ENCODE measurements around the gene TMEM131. TPM values are rescaled to one million over a fixed set of nuclear protein-coding genes. Genes with fewer than 3 reads are reported as not detected.

The TMEM131 gene
- total RNA-seq, 2 donors from 2014 or later: 49.5 to 52.0 TPM

DNA sequence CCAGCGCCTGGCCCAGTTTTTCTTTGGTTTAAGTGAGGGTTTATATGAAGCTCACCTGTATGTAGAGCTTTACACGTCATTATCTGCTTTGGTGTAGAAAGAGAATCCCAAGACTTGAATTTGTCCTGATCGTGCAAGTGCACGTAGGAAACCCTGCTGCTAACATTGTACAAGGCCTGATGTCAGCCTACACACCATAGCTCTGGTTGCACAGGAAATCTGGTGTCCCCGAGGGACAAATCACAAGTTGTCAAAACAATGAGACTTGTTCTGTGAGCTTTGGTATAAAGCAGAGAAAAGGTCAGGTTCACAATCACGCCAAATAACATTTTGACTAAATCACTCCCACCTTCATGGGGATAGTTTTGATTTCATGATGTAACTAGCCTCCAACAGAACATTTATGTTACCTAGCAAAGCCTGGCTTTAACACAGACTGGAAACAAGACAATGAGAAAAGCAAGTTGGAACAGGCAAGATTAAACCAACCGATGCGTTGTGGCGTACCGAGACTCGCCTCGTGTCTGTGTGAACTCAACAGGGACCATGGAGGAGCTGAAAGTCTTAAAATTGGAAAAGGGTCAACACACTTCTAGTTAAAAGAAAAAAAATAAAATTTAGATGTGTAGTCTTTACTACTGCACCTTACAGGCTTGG is 240.9 kb downstream of the TMEM131 start:
- TF ChIP-seq, protein P1, sequence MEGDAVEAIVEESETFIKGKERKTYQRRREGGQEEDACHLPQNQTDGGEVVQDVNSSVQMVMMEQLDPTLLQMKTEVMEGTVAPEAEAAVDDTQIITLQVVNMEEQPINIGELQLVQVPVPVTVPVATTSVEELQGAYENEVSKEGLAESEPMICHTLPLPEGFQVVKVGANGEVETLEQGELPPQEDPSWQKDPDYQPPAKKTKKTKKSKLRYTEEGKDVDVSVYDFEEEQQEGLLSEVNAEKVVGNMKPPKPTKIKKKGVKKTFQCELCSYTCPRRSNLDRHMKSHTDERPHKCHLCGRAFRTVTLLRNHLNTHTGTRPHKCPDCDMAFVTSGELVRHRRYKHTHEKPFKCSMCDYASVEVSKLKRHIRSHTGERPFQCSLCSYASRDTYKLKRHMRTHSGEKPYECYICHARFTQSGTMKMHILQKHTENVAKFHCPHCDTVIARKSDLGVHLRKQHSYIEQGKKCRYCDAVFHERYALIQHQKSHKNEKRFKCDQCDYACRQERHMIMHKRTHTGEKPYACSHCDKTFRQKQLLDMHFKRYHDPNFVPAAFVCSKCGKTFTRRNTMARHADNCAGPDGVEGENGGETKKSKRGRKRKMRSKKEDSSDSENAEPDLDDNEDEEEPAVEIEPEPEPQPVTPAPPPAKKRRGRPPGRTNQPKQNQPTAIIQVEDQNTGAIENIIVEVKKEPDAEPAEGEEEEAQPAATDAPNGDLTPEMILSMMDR (IDR thresholded peaks at IDR 0.05): no peak
- H3K4me3 ChIP-seq: no peak overlapping the region
- no peak overlapping the region for H3K27ac ChIP-seq
- H3K36me3 ChIP-seq: peaks cover 4% of the 10 kb centered on the region
- no peaks in the 10 kb centered on the region for H3K9me3 ChIP-seq
- DNase-seq (ENCODE audit: low spot score) (no peak), ATAC-seq (ENCODE audit: insufficient number of reproducible peaks, low FRiP score, low read depth) (no peak)
- no peaks in the 10 kb centered on the region for H3K27me3 ChIP-seq (replicated peaks; ENCODE audit: insufficient read depth)
- H3K4me1 ChIP-seq (ENCODE audit: control insufficient read depth in 1 of 2, low read depth in 2 of 2): peaks cover 0 to 20% of the 10 kb centered on the region in 2 donors

DNA sequence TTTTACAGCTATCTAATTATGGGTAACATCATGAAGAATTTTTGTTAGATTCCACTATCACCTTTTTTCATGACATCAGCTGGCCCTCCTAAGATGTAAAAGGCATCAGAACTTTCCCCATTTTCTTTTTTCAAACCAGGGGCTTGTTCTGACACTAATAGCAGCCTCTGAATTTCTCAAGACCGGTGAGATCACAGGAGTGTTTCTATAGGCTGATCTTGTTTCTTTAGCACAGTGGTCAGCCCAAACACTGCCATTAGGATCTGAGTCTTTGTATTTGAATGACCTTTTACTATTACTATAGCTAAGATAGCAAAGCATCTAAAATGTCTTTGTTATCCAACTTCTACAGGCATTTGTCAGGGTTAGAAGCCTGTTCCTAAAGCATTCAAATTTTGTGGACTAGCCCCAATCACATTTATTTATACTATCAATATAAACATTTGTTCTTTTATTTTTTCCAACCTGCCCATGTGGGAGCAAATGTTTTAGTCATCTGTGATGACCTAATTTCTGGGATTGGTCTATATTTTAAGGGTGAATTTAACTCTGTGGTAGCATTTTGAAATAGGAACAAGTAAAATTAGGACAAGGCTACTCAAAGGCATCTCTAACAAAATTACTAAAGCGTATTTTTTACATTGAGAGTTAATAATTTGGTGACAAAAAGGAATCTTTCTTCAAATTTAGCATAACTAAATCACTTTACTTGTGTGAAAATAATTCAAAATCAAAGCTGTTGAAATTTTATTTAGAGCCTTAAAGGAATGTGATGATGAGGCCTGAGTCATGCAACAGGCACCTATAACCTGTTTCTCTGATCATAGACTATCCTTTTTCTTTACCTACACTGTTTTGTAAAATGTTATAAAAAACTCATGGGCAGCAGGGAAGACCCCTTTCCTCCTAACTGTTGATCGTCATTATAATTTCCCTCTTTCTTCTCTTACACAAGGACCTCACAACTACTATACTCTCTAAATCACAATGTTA is 243.1 kb downstream of the TMEM131 start:
- Histone ChIP-seq H3K36me3 (peaks cover 4% of the 10 kb centered on the region), H3K4me3 (no peak overlapping the region), H3K27me3 (replicated peaks; ENCODE audit: insufficient read depth) (no peaks in the 10 kb centered on the region), H3K9me3 (no peaks in the 10 kb centered on the region), H3K4me1 (ENCODE audit: control insufficient read depth in 1 of 2, low read depth in 2 of 2) (peaks cover 0 to 11% of the 10 kb centered on the region in 2 donors), H3K27ac (no peak overlapping the region)
- TF ChIP-seq, protein P1 (IDR thresholded peaks at IDR 0.05): no peak
- DNase-seq (ENCODE audit: low spot score): no peak
- ATAC-seq (ENCODE audit: insufficient number of reproducible peaks, low FRiP score, low read depth): no peak

DNA sequence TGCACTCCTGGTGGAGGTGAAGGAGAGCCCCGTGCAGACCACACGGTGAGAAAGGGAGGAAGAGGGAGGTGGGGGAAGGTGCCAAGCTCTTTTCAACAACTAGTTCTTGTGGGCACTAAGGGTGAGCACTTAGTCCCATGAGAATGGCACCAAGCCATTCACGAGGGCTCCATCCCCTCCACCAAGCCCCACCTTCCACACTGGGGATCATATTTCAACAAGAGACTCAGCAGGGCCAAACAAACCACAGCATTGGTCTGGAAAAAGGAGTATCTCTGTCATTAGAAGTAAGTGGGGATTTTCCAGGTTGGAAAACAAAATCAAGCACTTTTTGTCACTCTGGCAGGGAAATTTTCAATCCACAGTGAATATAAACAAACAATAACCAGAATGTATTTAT is 244.0 kb downstream of the TMEM131 start:
- no peaks in the 10 kb centered on the region for H3K9me3 ChIP-seq
- H3K27me3 ChIP-seq (replicated peaks; ENCODE audit: insufficient read depth): no peaks in the 10 kb centered on the region
- DNase-seq (ENCODE audit: low spot score): no peak
- TF ChIP-seq, protein P1 (IDR thresholded peaks at IDR 0.05): no peak
- no peak for ATAC-seq (ENCODE audit: insufficient number of reproducible peaks, low FRiP score, low read depth)
- no peak overlapping the region for H3K27ac ChIP-seq
- H3K4me1 ChIP-seq (ENCODE audit: control insufficient read depth in 1 of 2, low read depth in 2 of 2): peaks cover 0 to 11% of the 10 kb centered on the region in 2 donors
- no peaks in the 10 kb centered on the region for H3K36me3 ChIP-seq
- H3K4me3 ChIP-seq: no peak overlapping the region

DNA sequence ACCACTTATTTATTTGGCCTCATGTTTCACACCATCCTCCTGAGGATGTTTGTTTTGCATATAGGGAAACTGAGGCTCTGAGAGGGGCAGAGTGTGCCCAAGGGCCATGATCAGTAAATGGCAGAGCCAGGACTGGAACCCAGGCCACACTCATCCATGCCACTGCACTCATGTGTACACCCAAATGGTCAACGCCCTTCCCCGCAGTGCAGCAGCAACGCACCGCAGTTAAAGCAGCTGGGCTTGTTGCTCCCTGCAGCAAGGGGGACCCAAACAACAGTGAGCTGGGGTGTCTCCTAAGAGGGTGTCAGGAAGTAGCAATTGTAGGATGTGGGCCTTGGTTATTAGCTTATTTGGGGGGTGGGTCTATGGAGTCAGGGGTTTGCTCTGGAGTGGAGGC is 245.7 kb downstream of the TMEM131 start:
- ATAC-seq (ENCODE audit: insufficient number of reproducible peaks, low FRiP score, low read depth): no peak
- Histone ChIP-seq H3K9me3 (no peaks in the 10 kb centered on the region), H3K27me3 (replicated peaks; ENCODE audit: insufficient read depth) (no peaks in the 10 kb centered on the region), H3K4me3 (no peak overlapping the region), H3K27ac (no peak overlapping the region), H3K4me1 (ENCODE audit: control insufficient read depth in 1 of 2, low read depth in 2 of 2) (no peaks in the 10 kb centered on the region), H3K36me3 (no peaks in the 10 kb centered on the region)
- no peak for DNase-seq (ENCODE audit: low spot score)
- TF ChIP-seq, protein P1 (IDR thresholded peaks at IDR 0.05): no peak

DNA sequence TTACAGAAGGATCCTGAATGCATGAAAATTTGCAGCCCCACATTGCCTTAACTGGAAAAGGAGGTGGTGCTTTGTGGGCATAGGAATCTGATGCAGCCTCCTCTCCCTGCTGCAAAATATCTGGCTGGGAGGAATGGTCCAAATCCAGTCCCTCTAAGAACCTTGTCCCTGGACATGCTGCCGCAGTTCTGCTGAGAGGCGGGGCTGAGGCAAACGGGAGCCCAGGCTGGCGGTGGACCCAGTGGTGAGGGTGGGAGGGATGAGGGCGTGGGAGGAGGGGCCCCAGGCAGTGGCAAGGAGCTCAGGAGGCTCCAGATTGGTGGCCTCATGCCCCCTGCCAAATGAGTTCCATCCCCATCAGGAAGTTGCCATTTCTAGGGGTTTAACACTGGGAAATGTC is 246.2 kb downstream of the TMEM131 start:
- TF ChIP-seq, protein P1 (IDR thresholded peaks at IDR 0.05): no peak
- ATAC-seq (ENCODE audit: insufficient number of reproducible peaks, low FRiP score, low read depth): no peak
- H3K36me3 ChIP-seq: no peaks in the 10 kb centered on the region
- H3K4me1 ChIP-seq (ENCODE audit: control insufficient read depth in 1 of 2, low read depth in 2 of 2): no peaks in the 10 kb centered on the region
- DNase-seq (ENCODE audit: low spot score): no peak
- no peaks in the 10 kb centered on the region for H3K9me3 ChIP-seq
- no peak overlapping the region for H3K4me3 ChIP-seq
- no peaks in the 10 kb centered on the region for H3K27me3 ChIP-seq (replicated peaks; ENCODE audit: insufficient read depth)
- H3K27ac ChIP-seq: no peak overlapping the region

All from thoracic aorta (tissue), 2 donors.